ENCODE measurements around the gene CTBP2. TPM values are rescaled to one million over a fixed set of nuclear protein-coding genes. Genes with fewer than 3 reads are reported as not detected.
A peak's percentile ranks its signal among the peaks of the same experiment; 100 is the strongest.

Gene CTBP2
- total RNA-seq, 1 experiment from 2014 or later = 97.2 TPM

- BruUV-seq (replicated peaks) = no TSS peak
- Histone ChIP-seq H3K9me3 (no peaks in the 10 kb centered on the region), H3K27me3 (replicated peaks; ENCODE audit: control insufficient read depth, insufficient read depth, low read length) (no peaks in the 10 kb centered on the region), H3K36me3 (ENCODE audit: control insufficient read depth, insufficient read depth, low read length) (no peaks in the 10 kb centered on the region; the same call in 1 of the 2 replicates), H3K4me1 (peaks cover 36% of the 10 kb centered on the region), H3K4me3 (ENCODE audit: low read depth, low read length) (no peak overlapping the region)
- Mint-ChIP-seq H3K9me3 (ENCODE audit: unreplicated experiment) (no peaks in the 10 kb centered on the region), H3K36me3 (ENCODE audit: insufficient read depth, unreplicated experiment) (peaks cover 69% of the 10 kb centered on the region), H3K27ac (ENCODE audit: unreplicated experiment) (no peak overlapping the region), H3K27me3 (ENCODE audit: insufficient read depth, unreplicated experiment) (no peaks in the 10 kb centered on the region), H3K4me3 (ENCODE audit: unreplicated experiment) (no peak overlapping the region), H3K4me1 (ENCODE audit: low read depth, unreplicated experiment) (peaks cover 30% of the 10 kb centered on the region)
- intact Hi-C loops (cut with micrococcal nuclease; ENCODE audit: unreplicated experiment) = no loop called here
- TF ChIP-seq, protein P1, sequence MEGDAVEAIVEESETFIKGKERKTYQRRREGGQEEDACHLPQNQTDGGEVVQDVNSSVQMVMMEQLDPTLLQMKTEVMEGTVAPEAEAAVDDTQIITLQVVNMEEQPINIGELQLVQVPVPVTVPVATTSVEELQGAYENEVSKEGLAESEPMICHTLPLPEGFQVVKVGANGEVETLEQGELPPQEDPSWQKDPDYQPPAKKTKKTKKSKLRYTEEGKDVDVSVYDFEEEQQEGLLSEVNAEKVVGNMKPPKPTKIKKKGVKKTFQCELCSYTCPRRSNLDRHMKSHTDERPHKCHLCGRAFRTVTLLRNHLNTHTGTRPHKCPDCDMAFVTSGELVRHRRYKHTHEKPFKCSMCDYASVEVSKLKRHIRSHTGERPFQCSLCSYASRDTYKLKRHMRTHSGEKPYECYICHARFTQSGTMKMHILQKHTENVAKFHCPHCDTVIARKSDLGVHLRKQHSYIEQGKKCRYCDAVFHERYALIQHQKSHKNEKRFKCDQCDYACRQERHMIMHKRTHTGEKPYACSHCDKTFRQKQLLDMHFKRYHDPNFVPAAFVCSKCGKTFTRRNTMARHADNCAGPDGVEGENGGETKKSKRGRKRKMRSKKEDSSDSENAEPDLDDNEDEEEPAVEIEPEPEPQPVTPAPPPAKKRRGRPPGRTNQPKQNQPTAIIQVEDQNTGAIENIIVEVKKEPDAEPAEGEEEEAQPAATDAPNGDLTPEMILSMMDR (IDR thresholded peaks at IDR 0.05; ENCODE audit: insufficient read depth in 1 of 2, low read depth in 1 of 2, low read length in 1 of 2, severe bottlenecking in 1 of 2, unreplicated experiment in 1 of 2) = peak in 1 of 2 experiments; percentile 10
- DNase-seq = peak in 1 of 2 experiments; percentile 47
- ChIA-PET POLR2A (no interaction called here), CTCF (interaction anchor here (1.2 to 1.6 kb wide), 2 partner anchors 10 to 22 kb away, joined by 4 to 5 read pairs; no protein-coding TSS in a partner anchor)
Observed at GRCh38 chr10:125038637-125039036, 121.7 kb downstream of the CTBP2 start.

DNA sequence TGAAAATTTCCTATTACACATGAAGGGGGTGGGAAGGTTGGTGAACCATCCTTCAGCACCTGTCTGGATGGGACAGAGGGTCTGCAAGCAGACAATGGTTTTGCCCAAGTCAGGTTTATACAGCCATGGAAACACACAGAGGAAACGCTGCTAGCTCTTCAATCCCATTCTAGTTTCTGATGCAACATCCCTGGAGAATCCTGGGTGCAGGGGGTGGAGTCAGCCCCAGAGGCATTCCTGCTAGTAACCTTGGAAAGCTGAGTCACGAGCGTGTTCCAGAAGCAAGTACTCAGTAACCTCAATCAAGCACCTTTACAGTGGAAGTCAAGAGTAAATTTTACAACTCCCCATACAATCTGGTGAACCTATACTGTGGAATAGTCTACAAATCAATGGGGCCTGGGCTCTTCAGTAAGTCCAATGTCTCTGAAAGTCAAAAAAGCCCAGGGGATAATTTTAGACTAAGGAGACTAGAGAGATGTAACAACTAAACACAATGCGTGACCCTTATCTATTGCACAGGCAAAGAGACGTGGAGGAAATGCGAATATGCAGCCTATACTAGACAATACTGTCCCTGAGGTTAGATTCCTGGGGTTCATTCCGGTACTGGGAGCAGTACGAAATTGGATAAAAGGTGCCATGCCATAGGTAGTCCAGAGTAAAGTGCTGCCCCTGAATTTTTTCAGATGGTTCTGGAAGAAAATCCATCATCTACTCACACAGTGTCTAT lies 123.1 kb downstream of the CTBP2 start:
- Histone ChIP-seq H3K27me3 (replicated peaks; ENCODE audit: control insufficient read depth, insufficient read depth, low read length) (no peaks in the 10 kb centered on the region), H3K9me3 (no peaks in the 10 kb centered on the region), H3K36me3 (ENCODE audit: control insufficient read depth, insufficient read depth, low read length) (no peaks in the 10 kb centered on the region), H3K4me1 (peaks cover 28% of the 10 kb centered on the region), H3K4me3 (ENCODE audit: low read depth, low read length) (no peak overlapping the region)
- peak; percentile 23 to 51 for DNase-seq
- H3K4me3 Mint-ChIP-seq (ENCODE audit: unreplicated experiment) = no peak overlapping the region
- H3K9me3 Mint-ChIP-seq (ENCODE audit: unreplicated experiment) = no peaks in the 10 kb centered on the region
- ChIA-PET CTCF (interaction anchor here (0.6 to 1.1 kb wide), 4 partner anchors 9 to 497 kb away, joined by 3 to 11 read pairs (median 4); no protein-coding TSS in a partner anchor), POLR2A (no interaction called here)
- no peaks in the 10 kb centered on the region for H3K27me3 Mint-ChIP-seq (ENCODE audit: insufficient read depth, unreplicated experiment)
- no peak overlapping the region for H3K27ac Mint-ChIP-seq (ENCODE audit: unreplicated experiment)
- TF ChIP-seq, protein P1 (IDR thresholded peaks at IDR 0.05; ENCODE audit: insufficient read depth in 1 of 2, low read depth in 1 of 2, low read length in 1 of 2, severe bottlenecking in 1 of 2, unreplicated experiment in 1 of 2) = no peak
- no TSS peak for BruUV-seq (replicated peaks)
- intact Hi-C loops (cut with micrococcal nuclease; ENCODE audit: unreplicated experiment) = no loop called here
- H3K4me1 Mint-ChIP-seq (ENCODE audit: low read depth, unreplicated experiment) = peaks cover 30% of the 10 kb centered on the region
- peaks cover 71% of the 10 kb centered on the region for H3K36me3 Mint-ChIP-seq (ENCODE audit: insufficient read depth, unreplicated experiment)

DNA sequence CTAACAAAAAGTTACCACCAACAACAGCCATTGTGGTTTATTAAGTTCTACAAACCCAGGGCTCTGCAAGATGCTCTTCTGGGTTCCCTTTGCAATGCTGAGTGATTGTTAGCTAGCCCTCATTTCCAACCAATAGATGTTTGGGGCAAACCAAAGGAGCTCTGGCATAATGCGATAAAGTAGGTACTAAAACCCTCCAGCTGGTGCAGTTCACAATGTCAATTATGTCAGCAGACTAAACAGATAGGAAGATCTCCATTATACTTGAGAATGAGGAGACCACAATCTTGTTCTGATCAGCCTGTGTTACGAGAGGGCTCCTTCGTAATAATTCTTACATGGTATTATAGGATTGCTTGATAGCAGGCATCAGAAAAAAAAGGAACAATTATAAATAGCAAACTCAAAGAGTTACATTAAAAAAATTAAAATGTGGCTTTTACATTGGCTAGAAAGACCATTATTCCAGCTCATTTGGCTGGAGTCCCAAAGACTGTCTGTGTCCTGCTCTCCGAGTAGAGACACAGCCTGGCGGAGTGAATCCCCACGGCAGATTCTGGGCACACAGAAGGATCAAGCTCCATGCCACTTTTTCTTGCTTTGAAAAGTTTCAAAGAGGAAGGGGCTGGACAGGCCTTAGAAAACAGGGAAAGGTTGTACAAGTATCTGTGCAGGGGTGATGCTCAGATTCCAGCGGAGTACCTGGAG lies 124.6 kb downstream of the CTBP2 start:
- BruUV-seq (replicated peaks) = no TSS peak
- POLR2A ChIA-PET = no interaction called here
- DNase-seq = no peak

More for the DNA sequence above, 124.6 kb downstream of the CTBP2 start:
- no peaks in the 10 kb centered on the region for H3K27me3 Mint-ChIP-seq (ENCODE audit: insufficient read depth, unreplicated experiment)
- intact Hi-C loops (cut with micrococcal nuclease; ENCODE audit: unreplicated experiment) = no loop called here
- peaks cover 79% of the 10 kb centered on the region for H3K36me3 Mint-ChIP-seq (ENCODE audit: insufficient read depth, unreplicated experiment)
- Histone ChIP-seq H3K27me3 (replicated peaks; ENCODE audit: control insufficient read depth, insufficient read depth, low read length) (no peaks in the 10 kb centered on the region), H3K36me3 (ENCODE audit: control insufficient read depth, insufficient read depth, low read length) (no peaks in the 10 kb centered on the region), H3K4me1 (peaks cover 28% of the 10 kb centered on the region), H3K4me3 (ENCODE audit: low read depth, low read length) (no peak overlapping the region), H3K9me3 (no peaks in the 10 kb centered on the region)
- peak overlapping the region; percentile 81 for H3K27ac Mint-ChIP-seq (ENCODE audit: unreplicated experiment)
- H3K4me3 Mint-ChIP-seq (ENCODE audit: unreplicated experiment) = no peak overlapping the region
- TF ChIP-seq, protein P1 (IDR thresholded peaks at IDR 0.05; ENCODE audit: insufficient read depth in 1 of 2, low read depth in 1 of 2, low read length in 1 of 2, severe bottlenecking in 1 of 2, unreplicated experiment in 1 of 2) = no peak
- H3K4me1 Mint-ChIP-seq (ENCODE audit: low read depth, unreplicated experiment) = peaks cover 30% of the 10 kb centered on the region
- CTCF ChIA-PET = interaction anchor here (2.1 kb wide), 1 partner anchor 12 kb away, joined by 9 read pairs; no protein-coding TSS in a partner anchor
- H3K9me3 Mint-ChIP-seq (ENCODE audit: unreplicated experiment) = no peaks in the 10 kb centered on the region
